SU-DHL-6 (cell line): ENCODE measurements around the gene ANK3.

Experiments
- EZH2phosphoT487 ChIP-seq: fragments of 200-600 bp; sonication (generic), shearing (Covaris generic); conservative IDR thresholded peaks from 2 replicates; pipeline ENCODE4 v1.6.1; 2018; ENCODE audit warnings: mild to moderate bottlenecking, antibody characterized with exemption, low read length, moderate library complexity, mixed read lengths
- TF ChIP-seq, protein P1 (sequence below): fragments of 200-600 bp; sonication (generic); IDR thresholded peaks from one replicate; pipeline ENCODE4 v1.5.1; 2017; ENCODE audit warnings: antibody characterized with exemption, mild to moderate bottlenecking, low read length, moderate library complexity; ENCODE audit not compliant: insufficient read depth, poor library complexity, severe bottlenecking

DNA sequence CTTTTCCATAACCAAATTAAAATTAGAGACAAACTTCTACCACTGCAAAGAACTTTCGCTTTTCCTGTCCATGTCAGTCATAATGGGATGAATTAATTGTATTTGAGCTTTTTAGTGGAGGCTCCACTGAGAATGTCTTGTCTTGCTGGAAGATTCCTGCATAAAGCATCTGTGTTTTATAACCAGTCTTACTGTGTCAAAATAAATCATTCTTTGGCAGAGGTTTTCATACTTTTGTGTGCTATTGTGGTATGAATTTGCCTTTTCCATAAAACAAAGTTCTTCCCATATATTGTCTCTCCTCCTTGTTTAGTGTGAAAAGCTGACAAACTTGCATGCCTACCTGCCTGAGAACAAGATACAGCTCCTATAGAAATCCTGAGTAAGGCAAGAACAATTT is 358.5 kb downstream of the ANK3 start:
- no peak for TF ChIP-seq EZH2phosphoT487
- TF ChIP-seq, protein P1, sequence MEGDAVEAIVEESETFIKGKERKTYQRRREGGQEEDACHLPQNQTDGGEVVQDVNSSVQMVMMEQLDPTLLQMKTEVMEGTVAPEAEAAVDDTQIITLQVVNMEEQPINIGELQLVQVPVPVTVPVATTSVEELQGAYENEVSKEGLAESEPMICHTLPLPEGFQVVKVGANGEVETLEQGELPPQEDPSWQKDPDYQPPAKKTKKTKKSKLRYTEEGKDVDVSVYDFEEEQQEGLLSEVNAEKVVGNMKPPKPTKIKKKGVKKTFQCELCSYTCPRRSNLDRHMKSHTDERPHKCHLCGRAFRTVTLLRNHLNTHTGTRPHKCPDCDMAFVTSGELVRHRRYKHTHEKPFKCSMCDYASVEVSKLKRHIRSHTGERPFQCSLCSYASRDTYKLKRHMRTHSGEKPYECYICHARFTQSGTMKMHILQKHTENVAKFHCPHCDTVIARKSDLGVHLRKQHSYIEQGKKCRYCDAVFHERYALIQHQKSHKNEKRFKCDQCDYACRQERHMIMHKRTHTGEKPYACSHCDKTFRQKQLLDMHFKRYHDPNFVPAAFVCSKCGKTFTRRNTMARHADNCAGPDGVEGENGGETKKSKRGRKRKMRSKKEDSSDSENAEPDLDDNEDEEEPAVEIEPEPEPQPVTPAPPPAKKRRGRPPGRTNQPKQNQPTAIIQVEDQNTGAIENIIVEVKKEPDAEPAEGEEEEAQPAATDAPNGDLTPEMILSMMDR, result no peak
